Measurements from ENCODE around the gene BCHE.

BCHE gene

DNA sequence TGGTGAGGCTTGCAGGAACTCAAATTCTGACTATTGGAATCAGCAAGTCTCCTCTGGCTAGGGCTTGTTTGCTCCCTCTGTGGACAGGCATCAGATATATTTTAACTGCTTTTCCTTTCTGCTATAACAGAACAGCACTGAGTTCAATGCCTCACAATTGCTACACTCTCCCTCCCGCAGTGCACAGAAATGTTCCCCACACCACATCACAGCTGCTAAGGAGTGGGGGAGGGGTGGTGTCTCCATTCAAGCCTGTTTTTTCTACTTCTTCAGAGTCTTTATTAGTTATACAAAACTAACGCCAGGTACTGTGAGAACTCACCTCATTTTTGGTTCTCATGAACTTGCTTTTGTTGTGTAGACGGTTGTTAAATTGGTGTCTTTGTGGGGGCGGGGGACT lies 68.5 kb downstream of the BCHE start:
- TF ChIP-seq POLR2A (IDR thresholded peaks at IDR 0.05; ENCODE audit: extremely low read depth, insufficient read length) = no peak
- TF ChIP-seq MAX (IDR thresholded peaks at IDR 0.05; ENCODE audit: low read depth, low read length) = no peak
- no peak for TF ChIP-seq CTCF (IDR thresholded peaks at IDR 0.05; ENCODE audit: low read depth, low read length)
- no peak for TF ChIP-seq MYC (IDR thresholded peaks at IDR 0.05; ENCODE audit: low read depth, low read length)
- H3K4me3 ChIP-seq (ENCODE audit: low read depth, low read length) = no peak overlapping the region
- no peak for DNase-seq (ENCODE audit: low read depth)

- no peak overlapping the region for H3K4me3 ChIP-seq (ENCODE audit: low read depth, low read length)
- DNase-seq (ENCODE audit: low read depth) = no peak
- TF ChIP-seq MAX (IDR thresholded peaks at IDR 0.05; ENCODE audit: low read depth, low read length) = no peak
- no peak for TF ChIP-seq CTCF (IDR thresholded peaks at IDR 0.05; ENCODE audit: low read depth, low read length)
- TF ChIP-seq POLR2A (IDR thresholded peaks at IDR 0.05; ENCODE audit: extremely low read depth, insufficient read length) = no peak
- TF ChIP-seq MYC (IDR thresholded peaks at IDR 0.05; ENCODE audit: low read depth, low read length) = no peak
These were observed 78.2 kb downstream of the BCHE start for GRCh38 chr3:165759041-165759440.

GRCh38 chr3:165755571-165755970 lies 81.7 kb downstream of the BCHE start:
- DNase-seq (ENCODE audit: low read depth) = no peak
- TF ChIP-seq MYC (IDR thresholded peaks at IDR 0.05; ENCODE audit: low read depth, low read length) = no peak
- TF ChIP-seq POLR2A (IDR thresholded peaks at IDR 0.05; ENCODE audit: extremely low read depth, insufficient read length) = no peak
- TF ChIP-seq MAX (IDR thresholded peaks at IDR 0.05; ENCODE audit: low read depth, low read length) = no peak
- TF ChIP-seq CTCF (IDR thresholded peaks at IDR 0.05; ENCODE audit: low read depth, low read length) = no peak
- no peak overlapping the region for H3K4me3 ChIP-seq (ENCODE audit: low read depth, low read length)

DNA sequence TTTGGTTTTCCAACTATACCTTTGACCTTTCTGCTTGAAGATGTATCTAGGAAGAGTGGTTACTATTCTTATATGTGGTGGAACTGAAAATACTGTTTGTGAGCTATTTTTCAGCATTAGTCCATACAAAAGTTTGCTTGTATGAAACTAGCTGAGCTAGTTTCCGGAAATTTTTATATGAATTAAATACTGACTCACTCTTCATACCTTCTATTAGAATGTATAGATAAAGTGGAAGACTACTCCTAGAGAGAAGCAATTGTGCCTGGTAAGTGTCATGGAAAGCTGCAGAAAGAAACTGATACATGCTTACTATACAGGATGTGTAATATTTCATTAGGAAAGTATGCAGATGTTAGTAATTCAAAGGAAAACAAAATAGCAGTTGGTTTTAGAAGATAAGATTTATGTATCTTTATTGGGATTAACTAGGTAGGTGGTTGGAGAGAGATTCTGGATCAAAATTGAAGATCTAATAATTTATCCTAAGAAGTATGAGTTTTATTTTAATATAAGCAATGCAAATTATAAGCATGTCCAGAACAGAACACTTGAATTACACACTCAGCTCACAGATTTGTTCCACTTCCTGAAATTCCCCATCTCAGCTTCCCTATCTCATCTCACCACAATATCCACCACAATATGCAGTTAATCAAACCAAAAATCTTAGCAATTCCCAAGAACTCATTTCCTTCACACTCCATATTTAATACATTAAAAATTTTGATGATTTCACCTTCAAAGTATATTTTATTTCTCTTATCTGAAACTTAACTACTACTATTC lies 82.8 kb downstream of the BCHE start:
- no peak for TF ChIP-seq MYC (IDR thresholded peaks at IDR 0.05; ENCODE audit: low read depth, low read length)
- no peak for TF ChIP-seq POLR2A (IDR thresholded peaks at IDR 0.05; ENCODE audit: extremely low read depth, insufficient read length)
- TF ChIP-seq MAX (IDR thresholded peaks at IDR 0.05; ENCODE audit: low read depth, low read length) = no peak
- no peak for TF ChIP-seq CTCF (IDR thresholded peaks at IDR 0.05; ENCODE audit: low read depth, low read length)
- no peak overlapping the region for H3K4me3 ChIP-seq (ENCODE audit: low read depth, low read length)
- no peak for DNase-seq (ENCODE audit: low read depth)

- no peak for TF ChIP-seq MAX (IDR thresholded peaks at IDR 0.05; ENCODE audit: low read depth, low read length)
- no peak overlapping the region for H3K4me3 ChIP-seq (ENCODE audit: low read depth, low read length)
- DNase-seq (ENCODE audit: low read depth) = no peak
These were observed 83.7 kb downstream of the BCHE start for GRCh38 chr3:165753560-165753959.

DNA sequence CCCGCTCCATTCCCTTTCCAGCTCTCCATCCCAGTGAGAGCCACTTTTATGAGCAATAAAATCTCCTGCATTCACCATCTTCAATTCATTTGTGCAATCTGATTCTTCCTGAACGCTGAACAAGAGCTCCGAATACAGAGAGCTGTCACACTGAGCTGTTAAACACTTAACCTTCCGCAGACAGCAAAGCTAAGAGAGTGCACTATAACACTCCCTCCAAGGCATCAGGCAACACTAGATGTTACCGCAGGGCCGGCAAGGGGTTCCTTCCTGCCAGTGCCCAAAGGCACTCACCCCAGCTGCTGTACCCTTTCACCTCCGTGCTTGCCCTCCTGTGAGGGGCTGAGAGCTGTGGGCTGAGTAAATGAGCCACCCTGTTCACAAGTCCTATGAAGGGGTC lies 85.6 kb downstream of the BCHE start:
- no peak for DNase-seq (ENCODE audit: low read depth)
- TF ChIP-seq CTCF (IDR thresholded peaks at IDR 0.05; ENCODE audit: low read depth, low read length) (no peak), MYC (IDR thresholded peaks at IDR 0.05; ENCODE audit: low read depth, low read length) (no peak), POLR2A (IDR thresholded peaks at IDR 0.05; ENCODE audit: extremely low read depth, insufficient read length) (no peak), MAX (IDR thresholded peaks at IDR 0.05; ENCODE audit: low read depth, low read length) (no peak)
- no peak overlapping the region for H3K4me3 ChIP-seq (ENCODE audit: low read depth, low read length)

Data from NB4 (cell line).